Keratinocyte (primary cell): ENCODE measurements around the gene TNP1. TPM values are rescaled to one million over a fixed set of nuclear protein-coding genes. Genes with fewer than 3 reads are reported as not detected.

Experiments used
- DNase-seq: peaks from one replicate; pipeline ENCODE4 v3.0.0-alpha.2; 2011; ENCODE audit warnings: low read depth, missing footprints, low spot score
- FAIRE-seq: peaks from 2 replicates; lab custom pipeline; 2011; peaks lifted over from hg19 to GRCh38; lab: Jason Lieb, UNC
- H2AFZ ChIP-seq: 2 replicates; pipeline ENCODE4 v1.6.0; 2012; ENCODE audit warnings: low read length, control low read depth, inconsistent platforms; ENCODE audit not compliant: control insufficient read depth
- H3K27ac ChIP-seq: 2 replicates; pipeline ENCODE4 v1.5.1; 2011; ENCODE audit warnings: low read length; ENCODE audit not compliant: control insufficient read depth, insufficient read depth
- H3K27me3 ChIP-seq: 3 replicates; pipeline ENCODE4 v1.6.0; 2011; ENCODE audit warnings: low read length; ENCODE audit not compliant: control insufficient read depth, insufficient read depth; ENCODE audit errors: extremely low read depth
- H3K36me3 ChIP-seq, 2 experiments: 2 replicates in 1 of 2; 3 replicates in 1 of 2; pipeline ENCODE4 v1.5.1; 2011; ENCODE audit warnings: low read length in 2 of 2, mild to moderate bottlenecking in 1 of 2; ENCODE audit not compliant: control insufficient read depth in 2 of 2, insufficient read depth in 2 of 2; ENCODE audit errors: extremely low read depth in 1 of 2
- H3K4me1 ChIP-seq: 3 replicates; pipeline ENCODE4 v1.5.1; 2011; ENCODE audit warnings: low read length; ENCODE audit not compliant: control insufficient read depth, insufficient read depth; ENCODE audit errors: extremely low read depth
- H3K4me2 ChIP-seq: 3 replicates; pipeline ENCODE4 v1.6.0; 2011; ENCODE audit warnings: low read depth, low read length; ENCODE audit not compliant: control insufficient read depth, insufficient read depth; ENCODE audit errors: extremely low read depth
- H3K4me3 ChIP-seq, 3 experiments: fragments of 200-600 bp in 1 of 3; sonication (generic) in 1 of 3; 2 replicates in 2 of 3; 3 replicates in 1 of 3; pipeline ENCODE4 v1.5.1; 2011 to 2016; ENCODE audit warnings: low read length in 3 of 3, mild to moderate bottlenecking in 3 of 3, control low read depth in 2 of 3, inconsistent platforms in 1 of 3, low read depth in 1 of 3, mixed read lengths in 1 of 3, mixed run types in 1 of 3, moderate library complexity in 1 of 3; ENCODE audit not compliant: control insufficient read depth in 2 of 3, insufficient read depth in 2 of 3; ENCODE audit errors: extremely low read depth in 1 of 3
- H3K79me2 ChIP-seq: 2 replicates; pipeline ENCODE4 v1.6.0; 2012; ENCODE audit warnings: low read length; ENCODE audit not compliant: control insufficient read depth, insufficient read depth
- H3K9ac ChIP-seq: 3 replicates; pipeline ENCODE4 v1.6.0; 2011; ENCODE audit warnings: low read length; ENCODE audit not compliant: control insufficient read depth, insufficient read depth; ENCODE audit errors: extremely low read depth
- H3K9me1 ChIP-seq: 3 replicates; pipeline ENCODE4 v1.6.0; 2011; ENCODE audit warnings: low read length; ENCODE audit not compliant: control insufficient read depth, insufficient read depth; ENCODE audit errors: extremely low read depth
- H3K9me3 ChIP-seq: 2 replicates; pipeline ENCODE4 v1.5.1; 2012; ENCODE audit warnings: low read depth, low read length; ENCODE audit not compliant: control insufficient read depth
- H4K20me1 ChIP-seq: 3 replicates; pipeline ENCODE4 v1.6.0; 2011; ENCODE audit warnings: low read length; ENCODE audit not compliant: control insufficient read depth, insufficient read depth; ENCODE audit errors: extremely low read depth
- CTCF ChIP-seq, 3 experiments: IDR thresholded peaks in 1 of 3; conservative IDR thresholded peaks in 1 of 3; optimal IDR thresholded peaks in 1 of 3; 2 replicates in 2 of 3; 3 replicates in 1 of 3; pipeline versions ENCODE3 to v1.5.1; 2011; ENCODE audit warnings: low read length in 3 of 3, mild to moderate bottlenecking in 3 of 3, moderate library complexity in 2 of 3, control low read depth in 1 of 3, inconsistent platforms in 1 of 3; ENCODE audit not compliant: insufficient read depth in 2 of 3; ENCODE audit errors: extremely low read depth in 1 of 3
- EZH2 ChIP-seq: IDR thresholded peaks from one replicate; pipeline ENCODE4 v1.6.1; 2012; ENCODE audit warnings: inconsistent platforms, mild to moderate bottlenecking, low read length, moderate library complexity
- dilution Hi-C: fragments of 300-500 bp; cut with MboI; formaldehyde crosslinking; loops from one replicate; pipeline ENCODE4 v1.7.0; 2020; ENCODE audit warnings: low sequenced_read_pairs; ENCODE audit not compliant: extremely low pct_ligation_motif_present
- polyA plus RNA-seq, 5 experiments: library from polyadenylated mRNA; depleted of rRNA in 3 of 5; stranded (reverse) in 3 of 5; stranded (forward) in 1 of 5; unstranded in 1 of 5; fragments of >200 nt; gene quantifications; 1 replicate in 1 of 5; 2 replicates in 3 of 5; 3 replicates in 1 of 5; pipeline versions ENCODE4 v1.2.1 to v1.2.3, GENCODE V29; 2011 to 2012; ENCODE audit warnings: missing spikeins in 2 of 5, low read depth in 1 of 5, low replicate concordance in 1 of 5

The TNP1 gene
- polyA plus RNA-seq, 1 donor (not counting 4 experiments of a cell fraction or from before 2014, with no cell fraction given), result not detected

- Histone ChIP-seq H3K9me1 (no peaks in the 10 kb centered on the region), H3K27ac (no peak overlapping the region), H3K4me3 (no peak overlapping the region), H3K4me1 (peaks cover 3% of the 10 kb centered on the region), H3K9me3 (no peaks in the 10 kb centered on the region), H3K4me2 (no peak overlapping the region), H4K20me1 (no peaks in the 10 kb centered on the region), H3K36me3 (no peaks in the 10 kb centered on the region), H2AFZ (no peak overlapping the region), H3K27me3 (peaks cover 2% of the 10 kb centered on the region), H3K79me2 (no peaks in the 10 kb centered on the region), H3K9ac (no peak overlapping the region)
- FAIRE-seq, result no peak
- TF ChIP-seq EZH2 (no peak), CTCF (optimal IDR thresholded peaks at IDR 0.05 in 1 of 3, IDR thresholded peaks at IDR 0.05 in 1 of 3, conservative IDR thresholded peaks at IDR 0.05 in 1 of 3; ENCODE audit: extremely low read depth in 1 of 3, insufficient read depth in 2 of 3, low read length in 3 of 3) (no peak)
- DNase-seq, result no peak
- dilution Hi-C loops, result no loop called here
These were observed 2.9 kb upstream of the TNP1 start for GRCh38 chr2:216862628-216863398.

GRCh38 chr2:216860426-216861137, 718 bp upstream of the TNP1 start:
- Histone ChIP-seq H3K9me3 (no peaks in the 10 kb centered on the region), H4K20me1 (no peaks in the 10 kb centered on the region), H3K36me3 (no peaks in the 10 kb centered on the region), H2AFZ (no peak overlapping the region), H3K79me2 (no peaks in the 10 kb centered on the region), H3K27ac (no peak overlapping the region), H3K4me3 (no peak overlapping the region), H3K9ac (no peak overlapping the region), H3K4me2 (no peak overlapping the region), H3K9me1 (no peaks in the 10 kb centered on the region), H3K27me3 (peaks cover 2% of the 10 kb centered on the region), H3K4me1 (no peaks in the 10 kb centered on the region)
- DNase-seq, result no peak
- dilution Hi-C loops, result no loop called here
- TF ChIP-seq EZH2, result no peak
- TF ChIP-seq CTCF (optimal IDR thresholded peaks at IDR 0.05 in 1 of 3, IDR thresholded peaks at IDR 0.05 in 1 of 3, conservative IDR thresholded peaks at IDR 0.05 in 1 of 3; ENCODE audit: extremely low read depth in 1 of 3, insufficient read depth in 2 of 3, low read length in 3 of 3), result no peak
- no peak for FAIRE-seq
